NB4 (cell line): ENCODE results near the gene PGGT1B.

Experiments used
- DNase-seq: peaks from one replicate; pipeline ENCODE4 v3.0.0; 2010; ENCODE audit warnings: low read depth
- H3K4me3 ChIP-seq: one replicate; pipeline ENCODE4 v1.5.1; 2011; ENCODE audit warnings: mild to moderate bottlenecking, low read depth, low read length, moderate library complexity
- CTCF ChIP-seq: IDR thresholded peaks from one replicate; pipeline ENCODE4 v1.5.1; 2012; ENCODE audit warnings: low read depth, low read length
- MAX ChIP-seq: IDR thresholded peaks from 2 replicates; pipeline ENCODE4 v1.6.1; 2011; ENCODE audit warnings: low read depth, low read length
- MYC ChIP-seq: IDR thresholded peaks from 2 replicates; pipeline ENCODE4 v1.6.1; 2011; ENCODE audit warnings: low read depth, low read length
- POLR2A ChIP-seq: IDR thresholded peaks from 2 replicates; pipeline ENCODE4 v1.6.1; 2011; ENCODE audit warnings: mild to moderate bottlenecking; ENCODE audit not compliant: insufficient read length; ENCODE audit errors: extremely low read depth

PGGT1B gene

GRCh38 chr5:115179394-115180164 is 83.1 kb downstream of the PGGT1B start:
- TF ChIP-seq MYC = no peak
- DNase-seq = no peak
- peak overlapping the region; percentile 59 for H3K4me3 ChIP-seq

- DNase-seq = no peak
- TF ChIP-seq CTCF (no peak), POLR2A (no peak)
- H3K4me3 ChIP-seq = no peak overlapping the region
Observed at GRCh38 chr5:115179030-115179393, 83.7 kb downstream of the PGGT1B start.

- DNase-seq = peak; percentile 52
Observed at GRCh38 chr5:115170929-115171510, 91.7 kb downstream of the PGGT1B start.

GRCh38 chr5:115170134-115170928 is 92.3 kb downstream of the PGGT1B start:
- H3K4me3 ChIP-seq = peak overlapping the region; percentile 77
- DNase-seq = no peak
- peak; percentile 49 for TF ChIP-seq POLR2A
- TF ChIP-seq MAX = no peak
- TF ChIP-seq MYC = no peak; the same call in 1 of the 2 replicates
- no peak for TF ChIP-seq CTCF

More at GRCh38 chr5:115170929-115171510, 91.7 kb downstream of the PGGT1B start:
- TF ChIP-seq POLR2A (no peak), MYC (no peak), MAX (no peak), CTCF (no peak)
- peak overlapping the region; percentile 77 for H3K4me3 ChIP-seq

- peak within 1 kb of the TSS; percentile 77 for H3K4me3 ChIP-seq
- peak; percentile 97 for DNase-seq
- TF ChIP-seq POLR2A (peak; percentile 47), MYC (no peak; the same call in 1 of the 2 replicates), MAX (peak; percentile 80), CTCF (no peak)
Observed at GRCh38 chr5:115169487-115170133, 93.1 kb downstream of the PGGT1B start, which contains the start of gene TRIM36. Gene TRIM36 (minus strand): TSS chr5:115169908. CDS start chr5:115169634, 274 bp downstream.
